H1 (cell line): ENCODE results near the gene ELAVL1. TPM values are rescaled to one million over a fixed set of nuclear protein-coding genes. Genes with fewer than 3 reads are reported as not detected.

Experiments used
- CBX8 ChIP-seq: fragments of 300-800, 300-1000 bp; sonication (generic); IDR thresholded peaks from 2 replicates; pipeline ENCODE4 v1.7.1; 2016; ENCODE audit warnings: low read depth, low read length, borderline replicate concordance
- KDM5A ChIP-seq: fragments of 200-600 bp; IDR thresholded peaks from 2 replicates; pipeline ENCODE4 v1.7.1; 2012; ENCODE audit warnings: mild to moderate bottlenecking, low read length, inconsistent platforms, mixed read lengths
- POLR2AphosphoS5 ChIP-seq: IDR thresholded peaks from 2 replicates; pipeline ENCODE4 v1.6.1; 2011; ENCODE audit warnings: low read depth, low read length
- SP1 ChIP-seq: IDR thresholded peaks from 2 replicates; pipeline ENCODE4 v1.6.1; 2011; ENCODE audit warnings: low read depth, low read length
- polyA plus RNA-seq, 7 experiments: library from polyadenylated mRNA; depleted of rRNA in 3 of 7; stranded (reverse) in 5 of 7; unstranded in 2 of 7; fragments of >200 nt in 5 of 7; fragments of 200-250 nt in 2 of 7; gene quantifications; 1 replicate in 5 of 7; 2 replicates in 1 of 7; 4 replicates in 1 of 7; pipeline versions ENCODE4 v1.2.1 to v1.2.3, GENCODE V29; 2011 to 2013; ENCODE audit warnings: missing spikeins in 2 of 7, mixed read lengths in 2 of 7
- total RNA-seq: library from RNA; stranded (reverse); fragmentation: NEBNext Ultra II Directional; extraction: Animal tissue kit (Norgen Biotek cat#: 25700); gene quantifications from 2 replicates; pipeline ENCODE4 v1.2.1, GENCODE V29; 2021

ELAVL1 gene
- total and polyA plus RNA-seq, 2 of the 8 experiments (the other 6 are each of a cell fraction or from before 2014, with no cell fraction given): 56.7 to 163 TPM

DNA sequence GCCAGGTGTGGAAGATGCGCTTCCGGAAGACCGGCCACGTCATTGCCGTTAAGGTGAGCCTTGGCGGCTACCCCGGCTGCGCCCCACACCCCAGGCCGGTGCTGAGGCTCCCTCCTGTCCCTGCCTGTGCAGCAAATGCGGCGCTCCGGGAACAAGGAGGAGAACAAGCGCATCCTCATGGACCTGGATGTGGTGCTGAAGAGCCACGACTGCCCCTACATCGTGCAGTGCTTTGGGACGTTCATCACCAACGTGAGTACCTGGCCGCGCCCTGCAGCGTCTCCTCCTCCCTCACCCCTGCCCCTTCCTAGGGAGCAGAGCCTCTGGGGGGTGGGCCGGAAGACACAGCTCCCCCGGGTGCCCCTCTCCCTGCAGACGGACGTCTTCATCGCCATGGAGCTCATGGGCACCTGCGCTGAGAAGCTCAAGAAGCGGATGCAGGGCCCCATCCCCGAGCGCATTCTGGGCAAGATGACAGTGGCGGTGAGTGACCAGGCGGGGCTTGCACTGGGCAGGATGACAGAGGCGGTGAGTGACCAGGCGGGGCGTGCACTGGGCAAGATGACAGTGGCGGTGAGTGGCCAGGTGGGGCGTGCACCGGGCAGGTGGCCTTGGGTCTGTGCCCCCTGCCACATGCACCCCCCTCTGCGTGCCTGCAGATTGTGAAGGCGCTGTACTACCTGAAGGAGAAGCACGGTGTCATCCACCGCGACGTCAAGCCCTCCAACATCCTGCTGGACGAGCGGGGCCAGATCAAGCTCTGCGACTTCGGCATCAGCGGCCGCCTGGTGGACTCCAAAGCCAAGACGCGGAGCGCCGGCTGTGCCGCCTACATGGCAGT lies 94.9 kb downstream of the ELAVL1 start (continued):
- TF ChIP-seq SP1 (no peak), KDM5A (no peak), CBX8 (no peak), POLR2AphosphoS5 (no peak)
